ENCODE results near the gene REXO4. TPM values are rescaled to one million over a fixed set of nuclear protein-coding genes. Genes with fewer than 3 reads are reported as not detected.

Gene REXO4
- total and polyA plus RNA-seq, 2 donors (not counting 1 experiment from before 2014, with no cell fraction given): 25.0 to 37.1 TPM

DNA sequence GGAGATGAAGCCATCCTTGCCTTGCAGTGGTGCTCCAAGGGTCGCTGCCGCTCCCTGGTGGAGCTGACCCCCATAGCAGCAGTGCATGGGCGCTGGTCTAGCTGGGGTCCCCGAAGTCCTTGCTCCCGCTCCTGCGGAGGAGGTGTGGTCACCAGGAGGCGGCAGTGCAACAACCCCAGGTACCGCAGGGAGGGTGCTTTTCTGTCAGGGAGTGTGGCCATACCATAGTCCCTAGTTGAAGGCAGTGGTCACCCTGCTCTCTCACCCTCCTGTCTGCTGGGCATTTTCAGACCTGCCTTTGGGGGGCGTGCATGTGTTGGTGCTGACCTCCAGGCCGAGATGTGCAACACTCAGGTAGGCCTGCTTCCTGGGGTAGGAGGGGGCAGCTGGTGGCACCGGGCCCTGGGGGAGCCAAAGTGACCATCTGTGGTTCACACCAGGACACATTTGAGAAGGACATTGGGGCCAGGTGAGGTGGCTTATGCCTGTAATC is 15.6 kb upstream of the REXO4 start:
- no peak overlapping the region for H3K27ac ChIP-seq (ENCODE audit: low read length in 2 of 2)

DNA sequence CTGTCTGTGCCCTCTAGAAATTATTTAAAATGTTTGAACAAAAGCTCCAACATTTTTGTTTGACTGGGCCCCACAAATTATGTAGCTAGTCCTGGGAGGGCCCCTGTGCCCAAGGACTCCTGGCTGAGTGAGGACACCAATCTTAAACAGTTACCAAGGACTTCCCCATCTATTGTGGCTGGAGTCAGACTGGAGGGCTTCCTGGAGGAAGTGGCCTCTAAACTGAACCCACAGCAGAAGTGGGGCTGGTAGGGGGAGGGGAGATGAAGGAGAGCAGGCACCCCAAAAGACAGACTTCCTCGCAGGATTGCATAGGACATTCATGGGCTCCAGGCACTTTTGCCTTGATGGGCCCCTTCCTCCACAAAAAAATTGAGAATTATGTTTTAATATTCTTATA is 12.4 kb upstream of the REXO4 start:
- Histone ChIP-seq H3K36me3 (replicated peaks in 1 of 2; ENCODE audit: control extremely low read depth in 1 of 2, control insufficient read depth in 1 of 2, extremely low read depth in 1 of 2, insufficient read depth in 2 of 2, low read length in 1 of 2) (no peaks in the 10 kb centered on the region), H3K4me3 (ENCODE audit: control extremely low read depth in 1 of 5, extremely low read depth in 1 of 5, insufficient read depth in 1 of 5, low read depth in 2 of 5, low read length in 4 of 5) (no peak overlapping the region), H2AFZ (ENCODE audit: insufficient read depth, low read depth, low read length, poor library complexity, severe bottlenecking) (no peak overlapping the region), H3K4me2 (replicated peaks; ENCODE audit: low read depth, low read length, poor library complexity, severe bottlenecking) (no peak overlapping the region), H3K4me1 (ENCODE audit: control insufficient read depth in 2 of 2, insufficient read depth in 2 of 2, low read length in 2 of 2) (peaks cover 13 to 17% of the 10 kb centered on the region in 2 donors), H3K27ac (ENCODE audit: low read length in 2 of 2) (no peak overlapping the region), H3K79me2 (ENCODE audit: control insufficient read depth, insufficient read depth, low read length) (no peaks in the 10 kb centered on the region), H3K9ac (ENCODE audit: low read length) (no peak overlapping the region), H3K9me3 (ENCODE audit: control extremely low read depth in 1 of 3, control insufficient read depth in 2 of 3, insufficient read depth in 1 of 3, low read length in 2 of 3) (peaks cover 0 to 3% (median 0%) of the 10 kb centered on the region in 3 donors), H4K20me1 (ENCODE audit: control insufficient read depth, insufficient read depth, low read length, poor library complexity, severe bottlenecking) (no peaks in the 10 kb centered on the region), H3K27me3 (replicated peaks in 1 of 4; ENCODE audit: control extremely low read depth in 1 of 4, control insufficient read depth in 3 of 4, insufficient read depth in 4 of 4, low read length in 3 of 4) (peaks cover 0 to 21% (median 4%) of the 10 kb centered on the region in 4 experiments)
- no peak for DNase-seq
- ChIA-PET POLR2A (interaction anchor here (1.2 kb wide), 1 partner anchor 82 kb away, joined by 3 read pairs; the partner anchor contains the start of genes MED22 and RPL7A), CTCF (interaction anchor here (1.0 kb wide), 1 partner anchor 13 kb away, joined by 3 read pairs; the partner anchor contains the start of gene REXO4)
- H3K27ac Mint-ChIP-seq: no peak overlapping the region
- WGBS (ENCODE audit: insufficient coverage): no CpG with 5 or more reads among the region's 1 CpG
- H3K9me3 Mint-ChIP-seq (ENCODE audit: insufficient read depth): no peaks in the 10 kb centered on the region
- TF ChIP-seq, protein P1, sequence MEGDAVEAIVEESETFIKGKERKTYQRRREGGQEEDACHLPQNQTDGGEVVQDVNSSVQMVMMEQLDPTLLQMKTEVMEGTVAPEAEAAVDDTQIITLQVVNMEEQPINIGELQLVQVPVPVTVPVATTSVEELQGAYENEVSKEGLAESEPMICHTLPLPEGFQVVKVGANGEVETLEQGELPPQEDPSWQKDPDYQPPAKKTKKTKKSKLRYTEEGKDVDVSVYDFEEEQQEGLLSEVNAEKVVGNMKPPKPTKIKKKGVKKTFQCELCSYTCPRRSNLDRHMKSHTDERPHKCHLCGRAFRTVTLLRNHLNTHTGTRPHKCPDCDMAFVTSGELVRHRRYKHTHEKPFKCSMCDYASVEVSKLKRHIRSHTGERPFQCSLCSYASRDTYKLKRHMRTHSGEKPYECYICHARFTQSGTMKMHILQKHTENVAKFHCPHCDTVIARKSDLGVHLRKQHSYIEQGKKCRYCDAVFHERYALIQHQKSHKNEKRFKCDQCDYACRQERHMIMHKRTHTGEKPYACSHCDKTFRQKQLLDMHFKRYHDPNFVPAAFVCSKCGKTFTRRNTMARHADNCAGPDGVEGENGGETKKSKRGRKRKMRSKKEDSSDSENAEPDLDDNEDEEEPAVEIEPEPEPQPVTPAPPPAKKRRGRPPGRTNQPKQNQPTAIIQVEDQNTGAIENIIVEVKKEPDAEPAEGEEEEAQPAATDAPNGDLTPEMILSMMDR (IDR thresholded peaks at IDR 0.05): no peak
- TF ChIP-seq EZH2 (IDR thresholded peaks at IDR 0.05; ENCODE audit: borderline replicate concordance, insufficient read depth, low read depth, low read length, poor library complexity, severe bottlenecking): no peak
- peaks cover 14% of the 10 kb centered on the region for H3K27me3 Mint-ChIP-seq
- H3K4me1 Mint-ChIP-seq: peaks cover 13% of the 10 kb centered on the region
- intact Hi-C loops (cut with micrococcal nuclease): no loop called here
- no peak for ATAC-seq (ENCODE audit: low read depth)
- peak overlapping the region; percentile 47 for H3K4me3 Mint-ChIP-seq

More for the DNA sequence above, 15.6 kb upstream of the REXO4 start:
- Mint-ChIP-seq H3K4me3 (no peak overlapping the region), H3K27ac (no peak overlapping the region), H3K9me3 (ENCODE audit: insufficient read depth) (no peaks in the 10 kb centered on the region), H3K4me1 (peaks cover 6% of the 10 kb centered on the region), H3K27me3 (no peaks in the 10 kb centered on the region)
- H3K4me1 ChIP-seq (ENCODE audit: control insufficient read depth in 2 of 2, insufficient read depth in 2 of 2, low read length in 2 of 2): peaks cover 3 to 14% of the 10 kb centered on the region in 2 donors
- no peak for ATAC-seq (ENCODE audit: low read depth)
- 93% methylated on average over 11 of the region's 11 CpGs for WGBS (ENCODE audit: insufficient coverage)
- H2AFZ ChIP-seq (ENCODE audit: insufficient read depth, low read depth, low read length, poor library complexity, severe bottlenecking): no peak overlapping the region
- no peaks in the 10 kb centered on the region for H4K20me1 ChIP-seq (ENCODE audit: control insufficient read depth, insufficient read depth, low read length, poor library complexity, severe bottlenecking)
- CTCF ChIA-PET: no interaction called here
- H3K4me3 ChIP-seq (ENCODE audit: control extremely low read depth in 1 of 5, extremely low read depth in 1 of 5, insufficient read depth in 1 of 5, low read depth in 2 of 5, low read length in 4 of 5): no peak overlapping the region
- H3K27me3 ChIP-seq (replicated peaks in 1 of 4; ENCODE audit: control extremely low read depth in 1 of 4, control insufficient read depth in 3 of 4, insufficient read depth in 4 of 4, low read length in 3 of 4): peaks cover 0 to 5% (median 0%) of the 10 kb centered on the region in 4 experiments
- no peak for DNase-seq
- no peaks in the 10 kb centered on the region for H3K36me3 ChIP-seq (replicated peaks in 1 of 2; ENCODE audit: control extremely low read depth in 1 of 2, control insufficient read depth in 1 of 2, extremely low read depth in 1 of 2, insufficient read depth in 2 of 2, low read length in 1 of 2)
- H3K9me3 ChIP-seq (ENCODE audit: control extremely low read depth in 1 of 3, control insufficient read depth in 2 of 3, insufficient read depth in 1 of 3, low read length in 2 of 3): peaks cover 0 to 3% (median 0%) of the 10 kb centered on the region in 3 donors
- no peak overlapping the region for H3K4me2 ChIP-seq (replicated peaks; ENCODE audit: low read depth, low read length, poor library complexity, severe bottlenecking)
- no peak overlapping the region for H3K9ac ChIP-seq (ENCODE audit: low read length)
- TF ChIP-seq, protein P1 (IDR thresholded peaks at IDR 0.05): no peak
- no peak for TF ChIP-seq EZH2 (IDR thresholded peaks at IDR 0.05; ENCODE audit: borderline replicate concordance, insufficient read depth, low read depth, low read length, poor library complexity, severe bottlenecking)
- POLR2A ChIA-PET: no interaction called here
- intact Hi-C loops (cut with micrococcal nuclease): no loop called here
- no peaks in the 10 kb centered on the region for H3K79me2 ChIP-seq (ENCODE audit: control insufficient read depth, insufficient read depth, low read length)
